Activated CD4-positive, alpha-beta T cell treated with anti-CD3 and anti-CD28 coated beads, Interleukin-2, amount 50 U/mL, for 4 hours (primary cell): Measurements from ENCODE around the gene HECW1.
"Not testable (repeated sequence)": the region's sequence is repeated elsewhere in the genome, so short reads cannot be mapped to it uniquely, and the experiment has no call there.

ENCODE experiments used
- DNase-seq, 2 experiments: peaks; one replicate each; pipeline ENCODE4 v3.0.0-alpha.2; 2020

HECW1 gene

DNA sequence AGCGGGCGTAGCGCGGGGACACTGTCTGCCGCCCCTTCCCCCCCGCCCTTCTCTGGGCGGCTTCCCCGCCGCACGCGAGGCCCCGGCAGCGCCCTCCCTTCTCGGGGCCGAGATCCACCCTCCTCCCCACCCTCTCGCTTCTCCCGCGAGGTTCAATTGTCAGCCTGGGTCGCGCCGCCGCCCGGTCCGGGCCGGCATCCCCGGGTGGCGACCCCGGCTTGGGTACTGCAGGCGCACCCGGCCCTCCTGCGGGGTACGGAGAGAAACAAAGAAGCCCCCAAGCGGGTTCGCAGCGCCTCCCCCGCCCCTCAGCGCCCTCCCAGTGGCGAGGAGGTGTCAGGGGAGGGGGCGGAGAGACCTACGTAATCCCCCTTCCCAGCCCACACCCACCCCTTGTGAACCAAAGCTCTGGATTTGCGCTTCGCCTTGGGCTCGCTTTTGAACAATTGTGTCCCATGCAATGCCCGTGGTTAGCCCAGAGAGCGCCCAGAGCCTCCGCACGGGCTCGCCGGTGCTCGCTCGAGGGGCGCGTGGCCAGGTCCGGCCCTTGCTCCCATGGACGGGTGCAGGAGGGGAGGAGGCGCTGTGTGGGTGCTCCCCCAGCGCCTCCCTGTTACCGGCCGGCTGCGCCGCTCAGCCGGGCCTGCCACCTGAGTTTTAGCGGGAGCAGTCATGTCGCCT lies 634 bp downstream of the HECW1 start:
- no peak for DNase-seq

DNA sequence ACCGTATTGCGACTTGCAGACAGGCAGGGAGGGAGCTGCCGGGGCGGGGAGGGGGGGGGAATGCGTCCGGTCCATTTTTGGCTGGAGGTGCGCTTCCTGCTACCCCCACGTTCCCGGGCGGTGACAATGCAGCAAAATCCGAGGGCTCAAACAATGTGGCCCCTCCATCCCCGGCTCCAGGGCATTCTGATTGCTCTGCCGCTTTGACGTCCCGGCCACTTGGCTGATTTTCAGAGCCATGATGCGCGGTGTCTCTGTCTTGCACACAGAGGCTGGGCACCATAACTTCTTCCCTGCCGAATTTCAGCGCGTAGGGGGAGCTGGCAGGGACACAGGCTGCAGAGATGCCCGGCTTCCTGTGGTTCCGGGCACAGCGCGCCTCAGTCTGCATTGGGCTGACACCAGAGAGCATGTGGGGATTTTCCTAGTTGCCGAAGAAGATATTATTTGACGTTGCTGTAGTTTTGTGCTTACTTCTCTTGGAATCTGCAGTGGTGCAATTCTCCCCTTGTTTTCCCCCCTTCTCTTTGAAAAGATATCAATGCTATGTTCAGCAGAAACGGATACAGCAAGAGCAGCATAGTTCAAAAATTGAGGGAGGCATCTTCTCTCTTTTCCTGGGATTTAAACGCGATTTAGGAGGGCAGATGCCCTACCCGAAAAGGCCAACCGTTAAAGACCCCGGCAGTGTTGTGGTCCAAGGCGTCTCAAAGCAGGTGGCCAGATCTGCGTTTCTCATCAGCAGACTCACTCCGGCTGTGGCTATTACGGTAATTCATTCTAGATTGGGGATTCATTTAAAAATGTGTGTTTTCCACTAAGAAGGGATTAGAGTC lies 1.4 kb downstream of the HECW1 start:
- no peak for DNase-seq

DNA sequence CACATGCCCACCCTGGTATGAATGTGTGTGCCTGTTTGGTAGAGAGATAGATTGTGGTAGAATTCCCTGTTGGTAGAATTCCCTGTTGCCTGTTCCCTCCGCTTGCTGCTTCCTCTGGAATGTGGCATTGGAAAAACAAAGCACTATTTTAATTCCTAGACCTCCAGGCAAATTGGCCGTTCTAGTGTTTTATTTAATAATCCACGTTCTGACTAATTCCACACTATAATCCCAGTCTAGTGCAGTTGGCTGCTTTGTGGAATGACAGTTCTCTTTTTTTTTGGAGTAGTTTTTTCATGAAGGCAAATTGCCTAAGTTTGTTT lies 2.0 kb downstream of the HECW1 start:
- no peak for DNase-seq

DNA sequence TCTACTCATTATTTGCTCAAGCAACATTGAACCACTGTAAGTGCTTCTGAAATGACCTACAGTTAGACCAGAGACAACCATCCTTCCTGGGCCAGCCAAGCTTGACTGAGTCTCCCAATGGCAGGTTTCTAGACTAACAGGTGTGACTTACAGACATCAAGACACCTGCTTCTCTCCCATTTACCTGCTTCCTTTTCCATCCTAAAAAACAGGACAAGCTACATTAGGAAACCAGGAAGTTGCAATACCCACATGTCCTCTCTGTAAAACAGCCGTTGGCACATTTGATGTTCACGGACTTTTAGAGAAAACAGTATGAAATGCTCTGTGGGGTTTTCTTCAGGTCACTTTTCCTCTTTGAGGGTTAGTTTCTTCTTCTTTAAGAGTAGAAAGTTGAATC lies 4.0 kb downstream of the HECW1 start:
- no peak for DNase-seq

DNA sequence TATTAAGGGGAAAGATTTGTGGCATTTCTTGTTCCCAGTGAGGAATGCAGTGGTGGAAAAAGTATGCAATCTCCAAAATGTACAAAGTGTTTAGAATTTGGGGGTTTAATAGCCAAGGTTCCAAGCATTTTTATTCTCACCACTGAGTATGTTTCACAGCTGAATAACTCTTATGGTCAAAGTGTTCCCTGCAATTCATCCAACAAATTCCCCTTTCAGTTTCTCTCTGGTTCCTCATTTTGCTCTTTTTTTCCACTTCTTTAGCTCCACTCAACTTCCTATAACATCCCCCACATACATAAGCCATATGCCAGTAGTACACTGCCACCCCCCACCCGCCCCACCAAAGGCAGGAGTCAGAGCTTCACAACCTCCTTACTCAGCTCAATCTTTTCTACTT lies 4.6 kb downstream of the HECW1 start:
- no peak for DNase-seq

DNA sequence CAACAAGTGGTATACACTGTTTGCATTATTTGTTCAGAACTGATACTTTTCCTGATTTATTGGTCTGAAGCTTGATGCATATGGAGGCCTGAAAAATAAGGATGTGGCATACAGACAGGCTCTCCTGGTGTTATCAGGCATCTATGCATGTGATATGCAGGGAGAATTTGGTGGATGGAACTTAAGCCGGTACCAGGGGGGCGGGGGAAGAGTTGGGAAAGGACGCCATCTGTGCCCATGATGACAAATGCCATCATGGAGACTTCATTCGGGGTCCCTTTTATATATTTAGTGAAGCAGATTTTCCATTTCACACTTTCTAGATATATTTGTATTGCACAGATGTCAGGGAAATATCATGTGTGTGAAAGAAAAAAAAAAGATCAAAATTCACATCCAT lies 5.4 kb downstream of the HECW1 start:
- DNase-seq: no peak

DNA sequence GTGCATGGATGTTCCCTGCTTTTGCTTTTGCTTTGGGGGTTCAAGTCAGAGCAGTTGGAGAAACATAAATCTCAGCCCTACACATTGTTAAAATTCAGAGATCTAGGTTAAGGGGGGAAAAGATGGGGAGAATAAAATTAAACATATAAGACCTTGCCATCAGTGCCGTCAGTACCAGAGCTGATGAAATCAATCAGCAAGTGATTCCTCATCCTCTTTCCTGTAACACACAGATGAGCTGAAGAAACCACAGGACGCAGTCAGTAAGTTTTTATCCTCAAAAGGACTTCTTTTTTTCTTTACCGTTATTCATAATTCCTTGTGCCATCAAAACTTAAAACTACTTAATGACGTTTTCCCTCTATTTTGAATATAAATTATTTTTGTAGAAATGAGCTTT lies 5.9 kb downstream of the HECW1 start:
- no peak for DNase-seq

DNA sequence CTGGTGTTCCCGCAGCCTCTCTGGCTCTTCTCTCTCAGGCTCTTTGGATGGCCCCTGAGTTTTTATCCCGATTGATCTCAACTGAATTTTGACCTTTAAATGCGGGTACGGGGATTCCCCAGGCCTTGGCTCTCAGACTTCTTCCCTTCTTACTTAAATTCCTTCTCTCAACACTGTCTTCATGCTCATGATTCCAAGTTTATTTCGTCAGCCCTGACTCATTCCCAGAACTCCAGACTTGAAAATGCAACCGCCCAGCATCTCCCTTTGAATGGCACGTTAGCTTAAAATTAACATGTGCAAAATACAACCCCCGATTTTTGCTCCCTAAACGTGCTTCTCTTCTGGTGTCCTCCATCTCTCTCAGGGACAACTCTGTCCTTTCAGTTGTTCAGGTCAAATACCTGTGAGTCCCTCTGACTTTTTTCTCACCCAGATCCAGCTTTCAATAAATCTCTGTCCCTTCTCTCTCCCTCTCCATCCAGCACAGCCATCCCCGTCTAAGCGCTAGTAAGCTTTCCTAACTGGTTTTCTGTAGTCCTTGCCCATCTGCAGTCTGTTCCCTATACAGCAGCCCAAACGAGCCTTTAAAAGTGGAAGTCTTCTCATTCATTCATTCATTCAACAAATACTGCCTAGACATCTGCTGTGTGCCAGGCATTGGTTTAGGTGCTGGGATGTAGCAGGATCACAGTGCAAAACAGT lies 7.1 kb downstream of the HECW1 start:
- no peak for DNase-seq

DNA sequence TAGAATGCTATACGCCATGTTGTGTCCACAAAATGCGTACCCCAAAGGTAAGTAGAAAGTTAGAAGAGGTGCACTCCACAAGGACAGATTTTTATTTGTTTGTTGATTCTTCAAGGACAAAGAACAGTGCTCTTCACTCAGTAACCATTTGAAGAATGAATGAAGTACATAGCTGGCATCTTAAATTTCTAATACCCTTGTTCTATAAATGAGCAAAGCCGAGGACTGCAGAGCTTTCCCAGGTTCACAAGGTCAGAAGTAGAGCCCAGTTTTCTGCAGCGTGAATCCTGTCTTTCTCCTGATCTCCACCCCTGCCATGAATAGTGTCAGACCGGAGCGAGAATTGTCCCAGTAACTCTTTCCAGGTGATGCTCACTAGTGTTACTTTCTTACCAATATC lies 9.5 kb downstream of the HECW1 start:
- no peak for DNase-seq

DNA sequence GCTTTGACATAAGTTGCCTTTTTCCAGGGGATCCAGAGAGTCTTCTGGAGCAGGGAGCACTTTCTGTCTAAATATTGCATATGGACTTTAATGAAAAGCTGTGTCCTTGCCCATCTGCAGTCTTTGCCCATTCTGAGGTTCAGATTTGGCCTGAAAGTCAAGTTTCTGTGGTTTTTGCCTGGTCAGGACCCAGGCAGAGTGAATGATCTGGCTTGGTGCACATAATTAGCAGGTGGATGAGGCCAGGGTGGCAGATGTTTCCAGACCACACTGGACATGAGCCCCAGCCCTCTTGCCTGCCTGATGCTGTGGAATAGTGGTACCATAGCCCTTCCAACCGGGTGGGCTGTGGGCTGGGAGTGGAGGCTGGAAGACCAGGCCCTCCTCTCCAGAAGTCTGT lies 11.0 kb downstream of the HECW1 start:
- DNase-seq: no peak

DNA sequence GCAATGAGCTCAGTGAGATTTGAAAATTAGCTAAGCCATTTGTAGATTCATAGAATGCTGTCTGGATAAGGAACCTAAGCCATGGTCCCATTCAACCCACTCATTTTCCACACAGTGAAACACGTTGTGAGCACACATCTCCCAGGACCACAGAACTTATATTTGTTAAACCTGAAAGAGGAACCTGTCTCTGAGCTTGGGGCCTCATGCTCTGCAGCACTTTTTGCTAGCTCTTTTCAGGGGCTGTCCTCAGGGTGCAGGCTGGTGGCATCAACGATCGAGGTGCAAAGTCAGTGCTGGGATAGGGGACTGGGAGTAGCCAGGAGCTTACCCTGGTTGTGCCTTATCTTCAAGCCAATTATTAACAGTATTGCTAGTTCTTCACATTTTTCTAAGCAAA lies 11.9 kb downstream of the HECW1 start:
- DNase-seq: no peak

DNA sequence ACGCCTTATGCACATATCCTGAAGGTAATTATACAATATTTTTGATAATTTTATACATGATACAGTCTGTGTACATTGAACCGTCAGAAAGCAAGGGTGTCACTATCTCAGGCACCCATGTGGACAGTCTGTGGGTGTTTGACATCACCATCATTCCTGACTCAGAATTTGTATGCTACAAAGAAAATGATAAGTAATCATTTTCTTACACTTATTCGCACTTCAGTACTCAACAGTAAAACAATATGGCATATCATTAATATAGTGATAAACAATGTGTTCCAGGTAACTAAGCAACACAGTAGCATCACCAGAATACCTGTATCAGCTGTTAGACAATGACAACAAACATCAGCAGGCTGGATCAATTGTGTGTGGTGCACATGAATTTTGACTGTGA lies 17.9 kb downstream of the HECW1 start:
- no peak for DNase-seq

DNA sequence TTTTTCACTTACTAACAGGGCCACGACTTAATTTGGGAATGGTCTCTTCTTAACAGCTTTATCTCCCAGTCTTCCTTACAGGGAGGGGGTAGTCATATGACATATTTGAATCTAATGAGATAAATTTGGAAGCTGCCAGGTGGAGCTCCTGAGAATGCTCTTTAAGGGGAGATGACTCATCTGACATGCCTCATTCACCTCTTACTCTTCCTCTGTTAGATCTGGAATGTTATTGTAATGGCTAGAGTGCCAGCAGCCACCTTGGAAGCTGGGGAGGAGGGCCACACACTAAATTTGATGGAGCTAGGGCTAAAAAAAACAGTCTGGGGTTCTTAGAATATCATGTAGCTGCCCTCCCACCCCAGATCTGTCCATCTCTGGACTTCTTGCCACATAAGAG lies 22.7 kb downstream of the HECW1 start:
- DNase-seq: no peak

DNA sequence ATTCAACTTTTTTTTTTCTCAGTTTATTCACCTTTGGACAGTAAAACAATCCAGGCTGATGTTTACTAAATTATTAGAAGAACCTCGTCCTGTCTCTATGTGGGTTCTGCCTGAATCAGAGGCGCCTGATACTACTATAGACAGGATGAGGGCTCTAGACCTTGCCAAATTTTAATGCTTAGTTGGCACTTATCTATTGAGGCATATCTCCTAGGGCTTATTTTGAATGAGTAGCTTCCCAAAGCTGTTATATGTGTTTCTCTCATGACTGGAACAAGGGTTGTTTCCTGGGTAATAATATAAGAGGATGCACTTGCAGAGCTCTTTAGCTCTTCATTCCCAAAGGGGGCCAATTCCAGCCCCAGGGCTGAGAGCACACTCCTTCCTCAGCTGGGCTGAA lies 23.6 kb downstream of the HECW1 start:
- no peak for DNase-seq

DNA sequence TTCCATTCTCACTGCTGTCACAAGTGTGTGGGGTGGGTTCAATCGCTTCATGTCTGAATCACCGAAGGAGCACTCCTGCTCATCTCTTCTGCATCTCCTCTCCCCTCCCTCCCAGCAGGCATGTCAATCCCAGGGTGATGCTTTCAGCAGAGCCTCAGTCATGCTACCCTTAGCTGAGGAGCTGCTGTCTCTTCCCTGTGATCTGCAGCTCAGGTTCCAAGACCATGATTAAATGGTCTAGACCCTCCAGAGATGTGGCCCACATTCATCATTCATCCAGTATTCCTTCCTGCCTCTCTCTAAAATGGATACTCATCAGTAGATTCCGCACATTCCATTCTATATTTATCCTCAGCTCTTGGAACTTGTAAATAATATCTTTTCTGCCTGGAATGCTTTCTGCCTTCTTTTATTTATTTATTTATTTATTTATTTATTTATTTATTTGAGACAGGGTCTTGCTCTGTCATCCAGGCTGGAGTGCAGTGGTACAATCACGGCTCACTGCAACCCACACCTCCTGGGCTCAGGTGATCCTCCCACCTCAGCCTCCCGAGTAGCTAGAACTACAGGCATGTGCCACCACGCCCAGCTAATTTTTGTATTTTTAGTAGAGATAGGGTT lies 24.8 kb downstream of the HECW1 start:
- not testable (repeated sequence) for DNase-seq

DNA sequence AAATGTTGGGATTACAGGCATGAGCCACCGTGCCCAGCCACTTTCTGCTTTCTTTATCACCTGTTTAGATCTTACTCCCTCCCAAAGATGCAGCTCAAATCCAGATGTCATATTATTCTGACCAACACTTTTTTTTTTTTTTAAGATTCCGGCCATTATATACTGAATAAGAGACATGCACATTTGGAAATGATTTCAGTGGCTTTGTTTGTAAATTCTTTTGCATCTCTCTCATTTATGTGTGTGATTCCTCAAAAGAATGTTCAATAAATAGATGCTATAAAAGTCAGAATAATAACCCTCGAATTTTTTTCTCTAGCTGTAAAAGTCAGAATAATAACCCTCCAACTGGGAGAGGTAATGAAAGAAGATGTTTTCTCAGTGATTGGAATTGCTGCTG lies 25.4 kb downstream of the HECW1 start:
- DNase-seq: no peak

DNA sequence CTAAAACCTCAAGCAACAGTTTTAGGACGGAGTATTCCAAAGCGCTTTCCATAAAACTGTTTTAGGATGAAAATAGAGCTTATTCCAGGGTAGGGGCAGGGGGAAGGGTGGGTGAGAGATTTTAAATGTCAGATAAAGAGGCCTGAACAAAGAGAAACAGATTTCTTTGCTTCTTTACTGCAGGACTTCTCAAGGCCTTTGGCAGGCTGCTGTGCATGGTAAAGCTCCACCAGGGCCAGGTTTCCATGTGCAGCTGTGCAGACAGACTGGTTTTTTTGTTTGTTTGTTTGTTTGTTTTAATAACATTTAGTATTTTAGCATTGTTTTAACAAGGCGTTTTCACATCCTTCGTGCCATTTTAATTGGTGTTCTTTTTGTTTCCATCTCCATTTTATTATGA lies 26.3 kb downstream of the HECW1 start:
- DNase-seq: no peak

DNA sequence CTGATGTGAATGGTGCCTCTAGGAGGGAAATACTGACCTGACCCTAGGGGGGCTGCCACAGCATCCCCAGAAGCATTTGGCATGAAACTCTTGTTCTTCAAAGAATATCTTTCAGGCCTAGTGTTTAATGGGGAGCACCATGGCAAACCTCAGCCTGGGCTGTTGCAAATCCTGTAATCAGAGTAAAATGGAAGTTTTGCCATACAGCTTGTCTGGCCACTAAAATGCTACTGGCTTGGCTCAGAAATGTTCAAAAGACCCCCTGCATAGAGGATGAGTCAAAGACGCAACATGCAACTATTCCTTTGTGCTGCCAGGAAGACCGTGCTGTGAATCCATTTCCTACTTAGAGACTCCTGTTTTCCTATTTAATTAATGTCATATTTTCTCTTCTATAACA lies 26.7 kb downstream of the HECW1 start:
- DNase-seq: no peak

DNA sequence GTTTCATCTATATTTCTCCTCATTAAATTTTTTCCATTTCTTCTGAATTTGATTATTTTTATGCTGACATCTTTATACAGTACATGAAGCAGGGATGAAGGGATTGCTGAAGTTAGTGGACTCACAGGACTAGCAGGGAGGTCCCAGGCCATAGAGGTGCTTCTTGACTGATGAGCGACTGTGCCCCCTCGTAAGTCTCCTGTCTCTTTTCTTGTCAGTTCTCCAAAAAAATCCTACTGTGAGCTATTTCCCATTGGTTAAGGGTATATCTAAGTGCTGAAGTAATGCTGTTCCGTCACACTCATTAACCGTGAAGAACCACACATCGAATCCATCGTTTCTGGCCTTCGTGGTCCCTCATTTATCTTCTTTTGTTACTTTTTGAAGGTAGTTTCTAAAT lies 27.7 kb downstream of the HECW1 start:
- DNase-seq: no peak

DNA sequence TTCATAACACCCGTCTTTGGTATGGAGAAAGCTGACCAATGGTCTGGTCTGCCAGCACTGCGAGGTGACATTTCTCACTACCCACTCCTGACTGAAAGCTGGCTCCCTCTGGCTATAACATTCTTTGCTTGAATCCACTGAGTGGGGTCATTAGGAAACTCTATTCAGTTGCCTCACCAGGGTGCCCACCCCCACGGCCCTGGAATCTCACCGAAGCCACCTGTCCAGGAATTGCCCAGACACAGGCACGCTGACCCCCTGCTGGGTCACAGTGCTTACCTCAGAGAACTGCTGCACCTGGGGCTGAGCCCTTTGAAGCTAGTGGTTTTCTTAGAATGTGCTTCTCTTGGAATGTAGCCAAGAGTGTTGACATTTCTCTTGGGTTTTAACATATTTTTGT lies 28.6 kb downstream of the HECW1 start:
- no peak for DNase-seq

DNA sequence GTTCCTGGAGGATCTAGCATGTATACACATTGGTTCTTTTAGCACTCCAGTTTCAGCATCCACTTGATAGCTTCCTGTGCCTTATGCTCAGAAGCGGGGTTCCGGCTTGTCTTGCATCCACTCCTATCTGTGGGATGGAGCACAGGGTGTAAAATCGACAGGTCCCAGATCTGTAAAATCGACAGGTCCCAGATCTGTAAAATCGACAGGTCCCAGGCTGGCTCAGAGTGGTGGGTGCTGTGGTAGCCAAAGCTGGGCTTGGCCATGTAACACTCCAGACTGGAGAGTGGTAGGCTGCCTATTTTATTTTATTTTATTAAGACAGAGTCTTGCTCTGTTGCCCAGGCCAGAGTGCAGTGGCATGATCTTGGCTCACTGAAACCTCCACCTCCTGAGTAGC lies 30.3 kb downstream of the HECW1 start:
- DNase-seq: no peak

DNA sequence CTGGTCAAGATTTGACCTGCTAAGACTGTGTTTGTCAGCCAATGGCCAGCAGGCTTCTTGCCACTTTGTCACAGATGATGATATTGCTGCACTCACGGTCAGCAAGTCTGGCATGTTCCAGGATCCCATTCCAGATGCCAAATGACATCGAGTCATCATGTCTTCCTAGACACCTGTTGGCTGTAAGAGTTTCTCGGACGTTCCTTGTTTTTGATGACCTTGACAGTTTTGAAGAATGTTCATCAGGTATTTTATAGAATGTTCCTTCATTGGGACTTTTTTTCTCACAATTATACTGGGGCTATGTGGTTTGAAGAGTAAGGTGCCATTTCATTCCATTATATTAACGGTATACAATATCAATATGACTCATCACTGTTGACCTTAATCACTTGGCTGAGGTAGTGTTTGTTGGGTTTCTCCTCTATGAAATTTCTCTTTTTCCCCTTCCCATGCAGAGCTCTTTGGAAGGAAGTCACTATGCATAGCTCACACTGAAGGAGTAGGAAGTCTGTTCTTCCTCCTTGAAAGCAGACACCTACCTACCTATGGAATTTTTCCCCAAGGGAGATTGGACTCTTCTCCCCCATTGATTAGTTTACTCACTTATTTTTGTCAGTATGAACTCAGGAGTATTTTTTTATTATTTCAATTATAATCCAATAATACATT lies 31.6 kb downstream of the HECW1 start:
- DNase-seq: no peak

DNA sequence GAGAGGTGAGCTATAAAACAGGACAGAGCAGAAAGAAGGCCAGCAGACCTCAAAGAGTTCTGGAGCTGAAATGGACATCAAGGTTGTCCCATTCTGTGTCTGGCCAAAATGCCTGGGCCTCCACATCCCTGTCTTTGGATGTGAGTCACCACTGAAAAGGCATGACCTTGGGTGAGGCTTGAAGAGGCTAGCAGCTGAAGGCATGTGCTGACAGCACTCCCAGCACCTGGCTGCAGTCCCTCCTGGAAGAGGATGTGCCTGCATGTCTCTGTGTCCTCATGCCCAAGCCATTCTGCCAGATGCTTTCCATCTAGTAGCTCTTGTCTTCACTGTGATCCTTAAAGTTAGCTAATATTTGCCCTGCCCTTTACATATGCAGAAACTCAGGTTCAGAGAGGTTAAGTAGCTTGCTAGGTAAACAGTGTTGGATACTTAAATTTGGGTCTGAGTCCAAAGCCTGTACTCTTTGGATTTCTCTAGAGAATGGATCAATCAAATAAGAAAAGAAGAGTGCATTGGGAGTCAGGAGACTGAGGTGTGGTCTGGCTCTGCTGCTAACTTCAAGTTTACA lies 35.8 kb downstream of the HECW1 start:
- no peak for DNase-seq
